GM18870 (cell line): ENCODE data around the gene DPRX.

Source experiments
- ATAC-seq: cut with Tn5 transposase; IDR thresholded peaks from one replicate; pipeline ENCODE4 v1.9.1; 2021; ENCODE audit warnings: moderate library complexity; ENCODE audit not compliant: unreplicated experiment

DPRX gene

GRCh38 chr19:53631949-53632407 is at the start of gene DPRX:
DPRX (plus strand) TSS chr19:53631999; CDS start chr19:53632107, 108 bp downstream.
- ATAC-seq: no peak

GRCh38 chr19:53583181-53583580 is 48.6 kb upstream of the DPRX start:
- no peak for ATAC-seq

- ATAC-seq: no peak
Observed at GRCh38 chr19:53586277-53586691, 45.5 kb upstream of the DPRX start.

GRCh38 chr19:53594811-53595509 is 36.8 kb upstream of the DPRX start:
- ATAC-seq: no peak

- ATAC-seq: no peak
Observed at GRCh38 chr19:53595510-53595867, 36.3 kb upstream of the DPRX start.

GRCh38 chr19:53596056-53596455 is 35.7 kb upstream of the DPRX start:
- no peak for ATAC-seq

GRCh38 chr19:53597023-53597422 is 34.8 kb upstream of the DPRX start:
- ATAC-seq: no peak

GRCh38 chr19:53598361-53598760 is 33.4 kb upstream of the DPRX start:
- no peak for ATAC-seq

GRCh38 chr19:53600217-53600616 is 31.6 kb upstream of the DPRX start:
- no peak for ATAC-seq

- no peak for ATAC-seq
Observed at GRCh38 chr19:53606031-53606430, 25.8 kb upstream of the DPRX start.

- ATAC-seq: no peak
Observed at GRCh38 chr19:53608381-53608780, 23.4 kb upstream of the DPRX start.

GRCh38 chr19:53612762-53613526 is 18.9 kb upstream of the DPRX start:
- ATAC-seq: no peak

- ATAC-seq: no peak
Observed at GRCh38 chr19:53621885-53622740, 9.7 kb upstream of the DPRX start.

- ATAC-seq: no peak
Observed at GRCh38 chr19:53624771-53625545, 6.8 kb upstream of the DPRX start.

- no peak for ATAC-seq
Observed at GRCh38 chr19:53626486-53626885, 5.3 kb upstream of the DPRX start.

GRCh38 chr19:53626976-53627375 is 4.8 kb upstream of the DPRX start:
- ATAC-seq: no peak

- no peak for ATAC-seq
Observed at GRCh38 chr19:53634768-53635167, 3.0 kb downstream of the DPRX start.

- no peak for ATAC-seq
Observed at GRCh38 chr19:53639471-53639870, 7.7 kb downstream of the DPRX start.

- ATAC-seq: no peak
Observed at GRCh38 chr19:53642381-53643099, 10.7 kb downstream of the DPRX start.
